NCI-H1092 (cell line): ENCODE results near the gene CCND2.

Experiments used
- DNase-seq: peaks from one replicate; lab custom pipeline; 2025; lab: John Stamatoyannopoulos, UW

CCND2 gene

GRCh38 chr12:4276524-4277204, 3.1 kb downstream of the CCND2 start:
- peak; percentile 70 for DNase-seq

DNA sequence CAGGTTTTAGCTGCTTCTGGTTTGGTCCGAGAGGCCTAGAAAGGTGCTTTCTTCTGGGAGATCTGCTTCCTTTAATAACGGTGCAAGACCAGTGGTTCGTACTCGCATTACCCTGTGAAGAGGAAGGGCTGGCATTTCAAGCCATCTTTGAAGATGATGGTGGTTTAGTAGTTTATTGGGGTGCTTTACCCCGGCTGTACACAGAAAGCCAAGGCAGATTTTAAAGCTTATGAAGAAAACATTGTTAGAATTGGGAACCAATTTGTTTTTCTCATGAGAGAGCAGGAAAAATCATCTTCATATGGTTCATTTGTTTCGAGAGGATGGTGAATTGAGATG, 3.6 kb downstream of the CCND2 start:
- no peak for DNase-seq

GRCh38 chr12:4277857-4278256, 4.3 kb downstream of the CCND2 start:
- DNase-seq = no peak

DNA sequence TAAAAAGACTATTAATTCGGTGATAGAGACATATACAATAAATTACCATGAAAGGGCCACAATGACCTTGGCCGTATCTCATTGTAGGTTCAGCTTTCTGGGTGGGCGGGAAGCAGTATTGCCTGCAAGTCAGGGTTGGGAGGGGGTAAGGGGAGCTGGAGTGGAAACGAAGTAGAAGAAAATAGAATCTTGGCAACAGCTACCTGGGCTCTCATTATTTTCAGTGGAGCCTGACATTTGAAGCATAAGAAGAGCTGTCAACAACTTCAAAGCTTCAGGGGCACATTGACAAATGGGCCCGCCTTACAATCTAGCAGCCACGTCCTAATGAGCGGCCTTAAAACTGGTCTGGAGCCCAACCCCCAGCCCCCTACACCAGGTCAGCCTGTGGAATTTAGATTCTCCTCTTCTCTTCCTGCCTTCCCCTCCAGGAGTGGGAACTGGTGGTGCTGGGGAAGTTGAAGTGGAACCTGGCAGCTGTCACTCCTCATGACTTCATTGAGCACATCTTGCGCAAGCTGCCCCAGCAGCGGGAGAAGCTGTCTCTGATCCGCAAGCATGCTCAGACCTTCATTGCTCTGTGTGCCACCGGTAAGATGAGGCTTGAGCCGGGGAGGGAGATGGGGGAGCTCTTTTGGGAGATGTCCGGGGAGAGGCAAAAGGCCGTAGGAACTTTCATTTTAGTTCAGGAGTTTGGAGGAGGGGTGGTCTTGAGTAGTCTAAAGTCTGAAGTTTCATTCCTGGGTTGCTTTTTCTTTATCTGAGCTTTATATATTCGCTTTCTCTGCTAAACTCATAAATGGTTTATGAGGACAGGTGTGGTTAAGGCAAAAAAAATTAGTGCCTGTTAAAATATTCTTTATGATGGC, 5.0 kb downstream of the CCND2 start:
- DNase-seq = no peak

- no peak for DNase-seq
Measured at GRCh38 chr12:4279198-4279690, 5.7 kb downstream of the CCND2 start.

GRCh38 chr12:4280351-4281163, 7.0 kb downstream of the CCND2 start:
- DNase-seq = no peak

GRCh38 chr12:4281173-4281654, 7.7 kb downstream of the CCND2 start:
- DNase-seq = no peak

- DNase-seq = no peak
Measured at GRCh38 chr12:4282103-4282891, 8.7 kb downstream of the CCND2 start.

GRCh38 chr12:4282892-4283511, 9.4 kb downstream of the CCND2 start:
- DNase-seq = no peak

GRCh38 chr12:4283512-4284255, 10.1 kb downstream of the CCND2 start:
- no peak for DNase-seq

GRCh38 chr12:4284306-4284705, 10.7 kb downstream of the CCND2 start:
- DNase-seq = no peak

GRCh38 chr12:4285070-4285469, 11.5 kb downstream of the CCND2 start:
- no peak for DNase-seq

GRCh38 chr12:4286228-4286627, 12.7 kb downstream of the CCND2 start:
- no peak for DNase-seq

DNA sequence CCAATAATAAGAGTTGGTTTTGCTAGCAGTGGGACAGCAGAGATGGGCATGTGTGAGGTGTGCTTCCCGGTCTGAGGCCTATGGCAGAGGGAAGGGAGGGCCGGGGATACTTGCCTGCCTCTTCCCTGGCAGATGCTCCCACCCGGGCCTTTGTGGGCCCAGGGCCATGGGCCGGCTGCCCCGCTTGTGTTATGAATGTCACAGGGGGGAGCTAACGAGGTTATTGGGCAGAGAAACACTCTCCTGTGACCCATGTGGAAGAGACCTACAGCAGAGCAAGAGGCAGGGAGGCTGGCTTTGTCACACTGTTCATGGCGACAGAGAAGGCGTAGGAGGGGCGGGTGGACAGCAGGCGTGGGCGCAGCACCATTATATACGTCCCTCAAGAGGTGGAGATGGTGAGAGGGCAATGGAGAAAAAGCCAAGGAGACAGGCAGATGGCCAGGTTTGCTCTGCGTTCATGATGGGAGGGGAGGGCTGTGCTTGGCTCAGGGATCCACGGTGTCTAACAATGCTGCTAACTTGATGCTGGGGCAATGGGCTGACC, 13.3 kb downstream of the CCND2 start:
- DNase-seq = no peak

- DNase-seq = no peak
Measured at GRCh38 chr12:4287325-4288211, 14.0 kb downstream of the CCND2 start.

DNA sequence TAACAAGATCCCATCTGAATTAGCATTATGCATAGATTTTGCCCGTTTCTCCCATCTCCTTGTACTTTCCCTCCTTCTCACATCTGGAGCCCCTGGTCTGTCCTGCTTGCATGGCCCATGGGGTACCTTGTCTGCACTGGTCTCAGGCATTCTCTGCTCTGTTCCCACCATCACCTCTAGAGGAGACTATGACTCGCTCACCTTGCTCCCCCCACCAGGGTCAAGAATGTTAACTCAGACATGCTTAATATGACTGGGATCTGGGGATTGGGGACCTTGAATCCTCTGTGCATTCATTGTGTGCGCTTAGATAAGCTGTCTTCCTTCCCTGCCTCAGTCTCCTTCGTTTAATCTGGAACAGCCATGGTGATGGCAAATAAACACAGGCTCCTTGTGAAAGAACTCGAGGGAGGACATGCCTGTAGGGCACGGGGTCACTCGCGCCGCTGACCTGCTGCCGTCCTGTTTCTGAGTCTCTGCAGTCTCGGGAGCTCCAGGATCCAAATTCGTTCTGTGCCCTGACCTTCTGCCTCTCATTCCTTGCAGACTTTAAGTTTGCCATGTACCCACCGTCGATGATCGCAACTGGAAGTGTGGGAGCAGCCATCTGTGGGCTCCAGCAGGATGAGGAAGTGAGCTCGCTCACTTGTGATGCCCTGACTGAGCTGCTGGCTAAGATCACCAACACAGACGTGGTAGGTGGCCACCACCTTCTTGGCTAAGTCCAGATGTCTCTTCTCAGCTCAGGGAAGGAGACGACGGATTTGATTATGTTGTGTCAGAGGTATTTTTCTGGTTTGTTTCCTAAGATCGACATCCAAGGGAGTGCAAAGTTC, 15.0 kb downstream of the CCND2 start:
- DNase-seq = no peak

- DNase-seq = no peak
Measured at GRCh38 chr12:4289231-4289878, 15.8 kb downstream of the CCND2 start.
